Thoracic aorta (tissue), 2 donors: ENCODE results near the gene USP32. TPM values are rescaled to one million over a fixed set of nuclear protein-coding genes. Genes with fewer than 3 reads are reported as not detected.

Experiments used
- ATAC-seq: fragments of 150-250 bp; one replicate; pipeline ENCODE4 v1.8.0; 2017; ENCODE audit warnings: low read depth; ENCODE audit not compliant: insufficient number of reproducible peaks, low FRiP score
- DNase-seq: peaks from one replicate; pipeline ENCODE4 v3.0.0-alpha.2; 2020; ENCODE audit warnings: low spot score
- H3K27ac ChIP-seq, 2 donors: fragments of 200-600 bp; sonication (generic); 1 replicate in 1 of 2; 2 replicates in 1 of 2; pipeline ENCODE4 v1.5.1; 2016; ENCODE audit warnings: mild to moderate bottlenecking in 2 of 2, moderate library complexity in 2 of 2
- H3K27me3 ChIP-seq: fragments of 200-600 bp; sonication (generic); replicated peaks from 2 replicates; pipeline ENCODE4 v1.6.0; 2016; ENCODE audit warnings: mild to moderate bottlenecking; ENCODE audit not compliant: insufficient read depth
- H3K36me3 ChIP-seq: fragments of 200-600 bp; sonication (generic); one replicate; pipeline ENCODE4 v1.5.1; 2016
- H3K4me1 ChIP-seq, 2 donors: fragments of 200-600 bp; sonication (generic); 1 replicate in 1 of 2; 2 replicates in 1 of 2; pipeline versions ENCODE4 v1.5.1 to v1.6.0; 2016; ENCODE audit warnings: low read depth in 2 of 2, mild to moderate bottlenecking in 1 of 2; ENCODE audit not compliant: control insufficient read depth in 1 of 2
- H3K4me3 ChIP-seq: fragments of 200-600 bp; sonication (generic); 2 replicates; pipeline ENCODE4 v1.5.1; 2016; ENCODE audit warnings: mild to moderate bottlenecking
- H3K9me3 ChIP-seq: fragments of 200-600 bp; sonication (generic); 2 replicates; pipeline ENCODE4 v1.5.1; 2016
- CTCF ChIP-seq: fragments of 200-600 bp; sonication (generic); IDR thresholded peaks from one replicate; pipeline ENCODE4 v1.5.1; 2019; ENCODE audit warnings: antibody characterized with exemption
- total RNA-seq, 2 donors: library from RNA; depleted of rRNA; stranded (reverse); fragments of >200 nt; gene quantifications; one replicate each; pipeline versions ENCODE4 v1.1.0 to v1.2.3, GENCODE V29; 2016

Gene USP32
- total RNA-seq, 2 donors from 2014 or later: 24.8 to 58.4 TPM

DNA sequence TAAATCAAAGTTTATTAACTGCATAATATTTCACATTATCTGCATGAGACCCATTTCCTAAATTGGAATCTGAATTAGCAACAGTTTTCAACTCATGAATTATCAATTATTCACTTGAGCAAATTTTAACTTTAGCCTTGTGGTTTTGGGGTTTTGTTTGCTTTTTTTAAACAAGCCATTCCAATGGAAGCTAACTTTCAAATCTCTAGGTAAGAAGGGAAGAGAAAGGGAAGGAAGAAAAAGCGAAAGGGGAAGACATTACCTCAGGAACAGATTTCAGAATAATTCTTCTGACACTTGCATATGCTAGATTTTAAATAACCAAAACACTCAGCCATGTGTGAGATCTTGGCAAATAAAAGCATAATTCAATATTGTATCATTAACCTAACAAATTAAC lies 139.5 kb downstream of the USP32 start:
- no peaks in the 10 kb centered on the region for H3K27me3 ChIP-seq
- no peak overlapping the region for H3K27ac ChIP-seq
- no peaks in the 10 kb centered on the region for H3K4me1 ChIP-seq
- TF ChIP-seq CTCF: no peak
- H3K4me3 ChIP-seq: no peak overlapping the region
- no peaks in the 10 kb centered on the region for H3K9me3 ChIP-seq
- no peak for ATAC-seq
- peaks cover 10% of the 10 kb centered on the region for H3K36me3 ChIP-seq
- no peak for DNase-seq

- ATAC-seq: no peak
- Histone ChIP-seq H3K4me1 (no peaks in the 10 kb centered on the region), H3K27me3 (no peaks in the 10 kb centered on the region), H3K9me3 (no peaks in the 10 kb centered on the region), H3K27ac (no peak overlapping the region), H3K36me3 (peaks cover 9% of the 10 kb centered on the region), H3K4me3 (no peak overlapping the region)
- TF ChIP-seq CTCF: no peak
- DNase-seq: no peak
These were observed 142.6 kb downstream of the USP32 start for GRCh38 chr17:60249290-60249826.

DNA sequence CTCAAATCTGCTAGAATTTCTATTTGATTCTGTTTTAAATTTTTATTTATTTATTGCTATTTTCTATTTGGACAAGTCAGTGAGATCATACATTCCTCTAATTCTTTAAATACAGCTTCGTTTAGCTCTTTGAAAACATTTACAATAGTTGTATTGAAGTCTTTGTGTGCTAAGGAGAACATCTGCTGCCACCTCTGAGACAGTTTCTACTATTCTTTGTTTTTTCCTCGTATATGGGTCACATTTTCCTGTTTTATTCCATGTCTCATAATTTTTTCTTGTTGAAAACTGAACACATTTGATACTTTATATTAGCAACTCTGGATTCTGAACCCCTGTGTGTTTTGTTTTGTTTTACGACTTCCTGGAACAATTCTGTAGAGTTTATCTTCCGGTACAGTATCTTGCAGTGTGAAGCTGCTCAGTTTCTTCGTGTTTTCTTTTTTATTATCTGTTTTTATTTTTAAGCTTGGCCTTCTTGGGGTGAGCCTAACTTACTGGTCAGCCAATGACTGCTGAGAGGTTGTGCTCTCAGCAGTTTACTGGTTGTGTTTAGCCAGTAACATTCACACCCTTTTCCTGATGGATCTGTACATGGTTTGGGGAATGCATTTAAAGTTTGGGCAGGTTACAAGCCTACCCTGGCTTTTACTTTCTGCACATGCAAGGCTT lies 143.2 kb downstream of the USP32 start:
- ATAC-seq: no peak
- Histone ChIP-seq H3K27ac (no peak overlapping the region), H3K27me3 (no peaks in the 10 kb centered on the region), H3K4me3 (no peak overlapping the region), H3K36me3 (peaks cover 8% of the 10 kb centered on the region), H3K9me3 (no peaks in the 10 kb centered on the region), H3K4me1 (no peaks in the 10 kb centered on the region)
- no peak for TF ChIP-seq CTCF
- no peak for DNase-seq

DNA sequence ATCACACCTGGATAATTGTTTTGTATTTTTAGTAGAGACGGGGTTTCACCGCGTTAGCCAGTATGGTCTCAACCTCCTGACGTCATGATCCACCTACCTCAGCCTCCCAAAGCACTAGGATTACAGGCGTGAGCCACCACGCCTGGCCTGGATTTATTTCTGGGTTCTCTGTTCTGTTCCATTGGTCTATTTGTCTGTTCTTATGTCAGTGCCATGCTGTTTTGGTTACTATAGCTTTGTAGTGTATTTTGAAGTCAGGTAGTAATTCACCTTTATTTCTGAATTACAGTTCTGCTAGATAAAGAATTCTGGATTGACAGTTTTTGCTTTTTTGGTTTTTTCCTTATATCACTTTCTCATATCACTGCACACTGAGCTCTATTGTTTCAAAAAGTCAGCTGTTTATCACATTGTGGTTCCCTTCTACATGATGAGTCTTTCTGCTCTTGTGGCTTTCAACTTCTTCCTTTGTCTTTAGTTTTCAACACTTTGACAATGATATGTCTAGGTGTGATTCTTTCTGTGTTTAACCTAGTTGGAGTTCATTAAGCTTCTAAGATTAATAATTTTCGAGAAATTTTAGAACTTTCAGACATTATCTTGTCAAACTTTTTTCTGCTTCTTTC lies 144.0 kb downstream of the USP32 start:
- no peak overlapping the region for H3K4me3 ChIP-seq
- H3K27me3 ChIP-seq: no peaks in the 10 kb centered on the region
- DNase-seq: no peak
- no peak for TF ChIP-seq CTCF
- H3K9me3 ChIP-seq: no peaks in the 10 kb centered on the region
- ATAC-seq: no peak
- peaks cover 8% of the 10 kb centered on the region for H3K36me3 ChIP-seq
- H3K4me1 ChIP-seq: no peaks in the 10 kb centered on the region
- H3K27ac ChIP-seq: no peak overlapping the region

DNA sequence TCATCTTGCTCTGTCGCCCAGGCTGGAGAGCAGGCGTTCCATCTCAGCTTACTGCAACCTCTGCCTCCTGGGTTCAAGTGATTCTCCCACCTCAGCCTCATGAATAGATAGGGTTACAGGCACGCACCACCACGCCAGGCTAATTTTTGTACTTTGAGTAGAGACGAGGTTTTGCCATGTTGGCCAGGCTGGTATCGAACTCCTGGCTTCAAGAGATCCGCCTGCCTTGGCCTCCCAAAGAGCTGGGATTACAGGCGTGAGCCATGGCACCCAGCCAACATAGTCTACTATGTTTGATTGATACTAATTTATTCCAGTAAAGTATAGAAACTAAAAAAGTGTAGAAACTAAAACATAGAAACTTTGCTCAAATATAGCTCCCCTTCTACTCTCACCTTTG lies 147.3 kb downstream of the USP32 start:
- Histone ChIP-seq H3K4me3 (no peak overlapping the region), H3K4me1 (no peaks in the 10 kb centered on the region), H3K36me3 (peaks cover 8% of the 10 kb centered on the region), H3K27me3 (no peaks in the 10 kb centered on the region), H3K9me3 (no peaks in the 10 kb centered on the region), H3K27ac (no peak overlapping the region)
- ATAC-seq: no peak
- no peak for DNase-seq
- TF ChIP-seq CTCF: no peak
